IPS DF 6.9 (cell line): ENCODE data around the gene PLD1.
"Not testable (repeated sequence)": the region's sequence is repeated elsewhere in the genome, so short reads cannot be mapped to it uniquely, and the experiment has no call there.

Source experiments
- DNase-seq: peaks from one replicate; pipeline ENCODE4 v3.0.0-alpha.2; 2013; ENCODE audit warnings: low read depth, low spot score
- H3K27ac ChIP-seq: one replicate; pipeline ENCODE4 v1.5.1; 2013; ENCODE audit warnings: low read length, control low read depth
- H3K27me3 ChIP-seq: 2 replicates; pipeline ENCODE4 v1.6.1; 2013; ENCODE audit warnings: mild to moderate bottlenecking, low read length; ENCODE audit not compliant: control insufficient read depth, insufficient read depth
- H3K36me3 ChIP-seq: 2 replicates; pipeline ENCODE4 v1.6.1; 2013; ENCODE audit warnings: low read length; ENCODE audit not compliant: control insufficient read depth, insufficient read depth
- H3K4me1 ChIP-seq: 2 replicates; pipeline ENCODE4 v1.6.1; 2013; ENCODE audit warnings: low read length; ENCODE audit not compliant: control insufficient read depth, insufficient read depth
- H3K4me3 ChIP-seq: 2 replicates; pipeline ENCODE4 v1.5.1; 2013; ENCODE audit warnings: mild to moderate bottlenecking, low read length
- H3K9me3 ChIP-seq: 2 replicates; pipeline ENCODE4 v1.6.1; 2013; ENCODE audit warnings: low read length, inconsistent platforms; ENCODE audit not compliant: control insufficient read depth, insufficient read depth
- WGBS: extraction: QIAGEN DNeasy Blood & Tissue Kit; methylation state at CpG from one replicate; pipeline ENCODE4 v1.1.7; 2013; ENCODE audit warnings: mixed read lengths, missing lambda C conversion rate; ENCODE audit not compliant: insufficient read length, insufficient coverage; 5-methylcytosine and 5-hydroxymethylcytosine counted together

PLD1 gene

DNA sequence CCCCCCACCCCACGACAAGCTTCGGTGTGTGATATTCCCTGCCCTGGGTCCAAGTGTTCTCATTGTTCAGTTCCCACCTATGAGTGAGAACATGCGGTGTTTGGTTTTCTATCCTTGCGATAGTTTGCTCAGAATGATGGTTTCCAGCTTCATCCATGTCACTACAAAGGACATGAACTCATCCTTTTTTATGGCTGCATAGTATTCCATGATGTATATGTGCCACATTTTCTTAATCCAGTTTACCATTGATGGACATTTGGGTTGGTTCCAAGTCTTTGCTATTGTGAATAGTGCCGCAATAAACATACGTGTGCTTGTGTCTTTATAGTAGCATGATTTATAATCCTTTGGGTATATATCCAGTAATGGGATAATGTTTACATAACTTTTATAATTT, 4.4 kb upstream of the PLD1 start:
- H3K27ac ChIP-seq, DNase-seq, H3K4me1 ChIP-seq, H3K4me3 ChIP-seq, H3K9me3 ChIP-seq, H3K27me3 ChIP-seq, H3K36me3 ChIP-seq: not testable (repeated sequence)
- WGBS = no CpG with 5 or more reads among the region's 6 CpGs

DNA sequence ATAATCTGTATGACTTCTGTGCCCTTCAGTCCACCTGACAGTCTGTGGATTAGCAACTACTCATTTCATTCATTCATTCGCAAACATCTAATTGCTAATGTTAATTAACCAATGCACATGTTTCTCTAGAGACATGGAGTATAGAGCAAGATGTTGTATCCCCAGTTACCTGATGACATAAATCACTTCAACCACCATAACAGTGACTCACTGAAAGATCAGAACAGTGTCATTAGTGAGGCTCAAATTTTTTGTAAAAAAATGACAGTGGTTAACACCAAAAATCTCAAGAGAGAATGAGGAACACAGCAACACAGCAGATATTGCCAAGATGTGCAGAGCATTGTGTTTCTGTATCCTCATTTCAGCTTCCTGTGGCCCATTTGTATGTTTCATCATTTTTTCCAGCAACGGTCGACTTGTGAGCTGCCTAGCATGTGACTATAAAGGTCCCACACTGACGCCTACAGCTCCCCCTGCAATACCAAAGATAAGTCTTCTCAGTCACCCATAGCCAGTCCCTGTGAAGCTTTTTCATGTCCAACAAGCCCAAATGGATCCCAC, 3.7 kb upstream of the PLD1 start:
- peaks cover 9% of the 10 kb centered on the region; the same call in 1 of the 2 replicates for H3K27me3 ChIP-seq
- no peak for DNase-seq
- WGBS = no CpG with 5 or more reads among the region's 4 CpGs
- no peaks in the 10 kb centered on the region for H3K9me3 ChIP-seq
- H3K4me3 ChIP-seq = no peak overlapping the region
- no peaks in the 10 kb centered on the region for H3K36me3 ChIP-seq
- no peaks in the 10 kb centered on the region for H3K4me1 ChIP-seq
- no peak overlapping the region for H3K27ac ChIP-seq

DNA sequence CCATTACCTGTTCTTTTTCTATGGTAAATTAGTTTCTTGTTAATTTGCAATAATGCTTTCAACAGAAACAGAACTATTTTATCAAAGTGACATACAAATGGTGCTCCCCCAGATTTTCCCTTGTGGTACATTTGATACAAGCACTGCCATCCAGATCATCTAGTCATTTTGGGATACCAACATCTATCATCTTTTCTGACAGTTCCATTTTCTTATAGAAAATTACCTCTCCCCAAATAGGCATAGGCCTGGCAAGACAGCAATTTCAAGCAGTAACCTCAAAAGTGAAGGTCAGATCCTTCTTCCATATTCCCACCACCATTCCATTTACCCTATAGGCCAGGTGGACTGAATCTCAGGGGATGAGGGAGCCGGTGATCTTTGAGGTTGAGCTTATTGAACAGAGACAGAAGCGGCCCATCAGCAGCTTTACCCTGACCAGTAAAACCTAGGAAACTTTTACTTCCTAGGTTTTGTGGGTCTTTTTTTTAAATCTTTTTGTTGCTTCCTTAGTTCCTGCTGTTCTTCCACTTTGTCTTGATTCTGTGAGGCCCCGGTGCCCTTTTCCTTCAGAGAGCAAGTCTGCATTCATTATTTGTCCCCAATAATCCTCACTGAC, 3.1 kb upstream of the PLD1 start:
- Histone ChIP-seq H3K4me1 (no peaks in the 10 kb centered on the region), H3K4me3 (no peak overlapping the region), H3K9me3 (no peaks in the 10 kb centered on the region), H3K36me3 (no peaks in the 10 kb centered on the region), H3K27me3 (peaks cover 9% of the 10 kb centered on the region; the same call in 1 of the 2 replicates), H3K27ac (no peak overlapping the region)
- no peak for DNase-seq
- no CpG with 5 or more reads among the region's 3 CpGs for WGBS

DNA sequence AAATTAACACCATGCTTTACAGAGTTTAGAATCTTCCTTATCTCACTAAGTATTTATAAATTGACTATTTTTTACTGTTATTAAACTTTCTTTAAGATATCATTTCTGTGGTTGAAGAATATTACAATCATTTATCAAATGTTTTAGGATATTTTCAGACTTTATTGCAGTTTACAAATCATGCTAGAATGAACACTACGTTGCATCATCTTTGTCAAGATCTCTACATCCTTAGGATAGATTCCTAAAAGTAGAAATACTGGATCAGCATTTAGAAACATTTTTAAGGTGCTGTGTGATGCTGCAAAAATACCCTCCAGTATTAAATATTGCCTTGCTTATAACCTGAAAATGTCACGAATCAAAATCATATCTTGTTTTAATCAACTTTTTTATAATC, 2.5 kb upstream of the PLD1 start:
- WGBS = no CpG with 5 or more reads among the region's 2 CpGs
- Histone ChIP-seq H3K9me3 (no peaks in the 10 kb centered on the region), H3K27ac (no peak overlapping the region), H3K4me1 (no peaks in the 10 kb centered on the region), H3K4me3 (no peak overlapping the region), H3K36me3 (no peaks in the 10 kb centered on the region), H3K27me3 (peaks cover 9% of the 10 kb centered on the region; the same call in 1 of the 2 replicates)
- no peak for DNase-seq

DNA sequence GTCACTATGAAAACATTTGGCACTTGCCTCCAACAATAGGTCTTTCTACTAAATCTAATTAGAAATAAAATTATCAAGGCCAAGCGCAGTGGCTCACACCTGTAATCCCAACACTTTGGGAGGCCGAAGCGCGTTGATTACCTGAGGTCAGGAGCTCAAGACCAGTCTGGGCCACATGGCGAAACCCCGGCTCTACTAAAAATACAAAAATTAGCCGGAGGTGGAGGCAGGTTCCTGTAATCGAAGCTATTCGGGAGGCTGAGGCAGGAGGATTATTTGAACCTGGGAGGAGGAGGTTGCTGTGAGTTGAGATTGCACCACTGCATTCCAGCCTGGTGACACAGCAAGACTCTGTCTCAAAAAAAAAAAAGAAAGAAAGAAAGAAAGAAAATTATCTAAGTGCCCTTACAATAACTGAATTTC, 1.6 kb upstream of the PLD1 start:
- Histone ChIP-seq H3K27ac (no peak overlapping the region), H3K9me3 (no peaks in the 10 kb centered on the region), H3K4me3 (no peak overlapping the region), H3K36me3 (no peaks in the 10 kb centered on the region), H3K4me1 (no peaks in the 10 kb centered on the region), H3K27me3 (peaks cover 9% of the 10 kb centered on the region; the same call in 1 of the 2 replicates)
- DNase-seq = no peak
- no CpG with 5 or more reads among the region's 9 CpGs for WGBS

DNA sequence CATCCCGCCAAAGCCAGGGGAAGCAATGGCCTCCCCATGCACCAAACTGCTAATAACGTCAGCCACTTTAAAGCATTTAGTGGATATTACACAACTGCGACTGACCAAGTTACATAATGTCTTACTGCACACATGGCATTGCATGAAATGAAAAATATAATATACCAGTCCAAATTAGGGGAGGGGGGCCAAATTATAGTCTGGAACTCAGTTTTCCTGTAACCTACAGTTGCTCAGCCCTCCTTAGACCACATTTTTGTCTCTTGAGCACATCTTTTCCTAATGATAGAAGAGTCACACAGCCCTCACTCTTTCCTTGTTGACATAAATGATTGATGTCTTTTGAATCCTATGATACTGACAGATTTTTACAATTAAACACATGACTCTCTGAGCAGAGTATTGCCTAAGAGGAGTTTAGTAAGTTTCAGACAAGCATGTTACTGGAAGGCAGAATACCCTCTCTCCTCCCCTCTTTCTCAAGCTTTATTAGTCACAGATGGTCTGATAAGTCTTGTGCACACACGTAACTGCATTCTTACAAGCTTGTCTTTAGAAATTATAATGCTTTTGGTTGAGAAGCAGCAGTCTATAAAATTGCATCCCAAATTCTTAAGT, 1.1 kb upstream of the PLD1 start:
- no CpG with 5 or more reads among the region's 4 CpGs for WGBS
- no peak for DNase-seq
- H3K4me3 ChIP-seq = no peak overlapping the region
- H3K4me1 ChIP-seq = no peaks in the 10 kb centered on the region
- no peak overlapping the region for H3K27ac ChIP-seq
- peaks cover 9% of the 10 kb centered on the region; the same call in 1 of the 2 replicates for H3K27me3 ChIP-seq
- H3K9me3 ChIP-seq = no peaks in the 10 kb centered on the region
- H3K36me3 ChIP-seq = no peaks in the 10 kb centered on the region

DNA sequence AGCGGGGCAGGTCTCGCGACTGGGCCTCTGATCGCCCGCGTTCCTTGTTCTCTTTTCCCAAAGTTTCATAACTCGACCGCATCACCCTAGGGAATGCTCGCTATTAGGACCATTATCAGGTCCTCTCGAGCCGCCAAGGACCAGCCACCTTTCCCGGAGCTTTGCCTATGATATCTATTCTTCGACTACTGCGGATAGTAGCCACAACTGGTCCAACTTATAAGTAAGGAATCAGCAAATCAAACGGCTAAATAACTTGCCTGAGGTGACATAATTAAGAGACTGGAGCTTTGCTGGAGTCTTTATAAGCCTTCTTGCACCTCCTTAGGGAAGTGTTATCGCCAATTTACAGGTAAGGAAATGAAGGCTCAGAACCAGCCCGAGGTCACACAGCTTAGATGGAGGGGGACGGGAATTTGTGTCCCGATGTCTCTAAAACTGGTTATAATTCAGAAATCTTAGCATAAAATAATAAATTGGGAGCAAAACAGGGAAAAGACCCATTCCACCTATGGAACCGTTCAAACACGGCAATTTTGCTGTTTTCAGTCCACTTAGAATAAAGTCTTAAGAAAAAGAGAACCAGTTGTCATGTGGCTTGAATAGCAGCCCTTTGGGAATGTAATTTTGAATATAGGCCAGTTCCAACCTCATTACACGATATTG, 479 bp upstream of the PLD1 start:
- no peaks in the 10 kb centered on the region for H3K9me3 ChIP-seq
- no CpG with 5 or more reads among the region's 22 CpGs for WGBS
- DNase-seq = no peak
- H3K27me3 ChIP-seq = peaks cover 9% of the 10 kb centered on the region; the same call in 1 of the 2 replicates
- H3K27ac ChIP-seq = no peak overlapping the region
- H3K36me3 ChIP-seq = no peaks in the 10 kb centered on the region
- no peaks in the 10 kb centered on the region for H3K4me1 ChIP-seq
- peak overlapping the region; percentile 39; the same call in 1 of the 2 replicates for H3K4me3 ChIP-seq

DNA sequence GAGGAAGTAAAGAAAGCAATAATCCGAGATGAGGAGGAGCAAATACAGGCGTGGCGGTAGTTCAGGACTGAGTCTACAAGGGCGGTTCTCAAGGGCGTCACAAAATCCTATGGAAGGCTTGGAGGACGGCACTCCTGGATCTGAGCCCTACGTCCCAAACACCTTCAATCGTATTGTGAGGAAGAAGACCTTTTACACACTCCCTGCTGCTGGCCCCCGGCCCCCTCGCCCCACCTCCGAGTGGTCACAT, 747 bp downstream of the PLD1 start:
- H3K4me1 ChIP-seq = no peaks in the 10 kb centered on the region
- H3K4me3 ChIP-seq = peak overlapping the region; percentile 39; the same call in 1 of the 2 replicates
- peaks cover 9% of the 10 kb centered on the region; the same call in 1 of the 2 replicates for H3K27me3 ChIP-seq
- no peak overlapping the region for H3K27ac ChIP-seq
- no peak for DNase-seq
- no peaks in the 10 kb centered on the region for H3K9me3 ChIP-seq
- H3K36me3 ChIP-seq = no peaks in the 10 kb centered on the region
- whole genome bisulfite sequencing = no CpG with 5 or more reads among the region's 11 CpGs

DNA sequence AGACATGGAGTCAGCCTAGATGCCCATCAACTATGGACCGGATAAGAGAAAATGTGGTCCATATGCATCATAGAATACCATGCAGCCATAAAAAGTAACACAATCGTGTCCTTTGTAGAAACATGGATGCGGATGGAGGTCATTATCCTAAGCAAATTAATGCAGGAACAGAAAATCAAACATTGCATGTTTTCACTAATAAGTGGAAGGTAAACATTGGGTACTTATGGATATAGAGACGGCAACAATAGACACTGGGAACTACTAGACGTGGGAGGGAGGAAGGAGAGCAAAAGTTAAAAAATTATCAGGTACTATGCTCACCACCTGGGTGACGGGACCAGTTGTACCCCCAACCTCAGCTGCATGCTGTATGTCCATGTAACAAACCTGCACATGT, 2.5 kb downstream of the PLD1 start:
- Histone ChIP-seq H3K4me1 (no peaks in the 10 kb centered on the region), H3K27ac (no peak overlapping the region), H3K27me3 (peaks cover 9% of the 10 kb centered on the region; the same call in 1 of the 2 replicates), H3K36me3 (no peaks in the 10 kb centered on the region), H3K4me3 (no peak overlapping the region), H3K9me3 (no peaks in the 10 kb centered on the region)
- DNase-seq = no peak
- no CpG with 5 or more reads among the region's 6 CpGs for WGBS

DNA sequence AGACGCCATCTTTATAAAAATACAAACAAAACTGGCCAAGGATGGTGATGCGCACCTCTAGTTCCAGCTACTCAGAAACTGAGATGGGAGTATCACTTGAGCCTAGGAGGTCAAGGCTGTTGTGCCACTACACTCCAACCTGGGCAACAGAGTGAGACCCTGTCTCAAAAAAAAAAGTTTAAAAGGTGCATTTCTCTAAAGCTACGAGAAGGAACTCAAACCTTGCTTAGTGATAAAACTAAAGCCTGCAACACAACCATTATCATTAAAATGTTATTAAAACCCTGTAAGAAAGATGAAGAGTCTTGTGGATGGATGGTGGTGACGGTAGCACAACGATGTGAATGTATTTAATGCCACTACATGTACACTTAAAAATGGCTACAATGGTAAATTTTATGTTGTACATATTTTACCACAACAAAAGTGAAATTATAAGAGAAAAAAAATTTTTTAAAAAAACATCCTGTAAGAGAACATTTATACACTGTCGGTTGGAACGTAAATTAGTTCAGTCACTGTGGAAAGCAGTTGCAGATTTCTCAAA, 3.1 kb downstream of the PLD1 start:
- peaks cover 9% of the 10 kb centered on the region; the same call in 1 of the 2 replicates for H3K27me3 ChIP-seq
- WGBS = no CpG with 5 or more reads among the region's 7 CpGs
- no peaks in the 10 kb centered on the region for H3K4me1 ChIP-seq
- no peak overlapping the region for H3K27ac ChIP-seq
- no peak overlapping the region for H3K4me3 ChIP-seq
- no peak for DNase-seq
- H3K36me3 ChIP-seq = no peaks in the 10 kb centered on the region
- no peaks in the 10 kb centered on the region for H3K9me3 ChIP-seq
